Heart right ventricle (tissue), 16 donors: ENCODE data around the gene NPTXR. TPM values are rescaled to one million over a fixed set of nuclear protein-coding genes. Genes with fewer than 3 reads are reported as not detected.

Experiments
- ATAC-seq, 8 donors: fragments of 200-7000 bp; cut with Tn5 transposase; one replicate each; pipeline ENCODE4 v1.9.1; 2020; ENCODE audit warnings: mild to moderate bottlenecking in 8 of 8, moderate library complexity in 8 of 8, moderate number of reproducible peaks in 1 of 8
- DNase-seq, 2 donors: peaks; one replicate each; pipeline ENCODE4 v3.0.0-alpha.2; 2020
- H3K27ac ChIP-seq, 10 donors: fragments of 200-600 bp; sonication (generic) in 2 of 10; one replicate each; pipeline versions ENCODE4 v1.5.0 to v1.8.0; 2020 to 2022; ENCODE audit warnings: mild to moderate bottlenecking in 3 of 10
- H3K27me3 ChIP-seq, 7 donors: fragments of 200-600 bp; one replicate each; pipeline ENCODE4 v1.8.0; 2021 to 2022; ENCODE audit warnings: mild to moderate bottlenecking in 2 of 7
- H3K36me3 ChIP-seq, 9 donors: fragments of 200-600 bp; sonication (generic) in 1 of 9; one replicate each; pipeline versions ENCODE4 v1.5.0 to v1.8.0; 2020 to 2022; ENCODE audit warnings: mild to moderate bottlenecking in 2 of 9
- H3K4me1 ChIP-seq, 9 donors: fragments of 200-600 bp; sonication (generic) in 1 of 9; one replicate each; pipeline versions ENCODE4 v1.5.0 to v1.8.0; 2020 to 2022; ENCODE audit warnings: mild to moderate bottlenecking in 4 of 9
- H3K4me3 ChIP-seq, 10 donors: fragments of 200-600 bp; sonication (generic) in 2 of 10; one replicate each; pipeline versions ENCODE4 v1.5.0 to v1.8.0; 2020 to 2022; ENCODE audit warnings: mild to moderate bottlenecking in 7 of 10, moderate library complexity in 2 of 10
- H3K9me3 ChIP-seq, 11 donors: fragments of 200-600 bp in 10 of 11; sonication (generic) in 2 of 11; one replicate each; pipeline versions ENCODE4 v1.5.0 to v1.8.0; 2013 to 2022; ENCODE audit warnings: mild to moderate bottlenecking in 2 of 11, control low read depth in 1 of 11, moderate library complexity in 1 of 11
- CTCF ChIP-seq, 9 donors: fragments of 200-600 bp; sonication (generic) in 2 of 9; IDR thresholded peaks; one replicate each; pipeline versions ENCODE4 v1.5.0 to v1.8.0; 2021 to 2022; ENCODE audit warnings: antibody characterized with exemption in 9 of 9, mild to moderate bottlenecking in 5 of 9, moderate library complexity in 1 of 9
- WGBS, 2 donors: extraction: QIAGEN DNeasy Blood & Tissue Kit; methylation state at CpG; one replicate each; pipeline ENCODE4 v1.1.7; 2013; ENCODE audit warnings: inconsistent platforms in 1 of 2; 5-methylcytosine and 5-hydroxymethylcytosine counted together
- intact Hi-C, 10 donors: fragments of 100-400 bp; cut with DNase I; formaldehyde crosslinking; loops; one replicate each; pipeline versions ENCODE4 v1.11.1 to v1.14.2; 2022
- polyA plus RNA-seq, 2 donors: library from polyadenylated mRNA; stranded (reverse); fragments of 200-250 nt; gene quantifications; one replicate each; pipeline ENCODE4 v1.2.3, GENCODE V29; 2013
- total RNA-seq, 10 donors: library from RNA; stranded (reverse); fragmentation: NEBNext Ultra II Directional in 3 of 10; extraction: Animal tissue kit (Norgen Biotek cat#: 25700) in 3 of 10; gene quantifications; one replicate each; pipeline versions ENCODE4 v1.2.1 to v1.2.4, GENCODE V29; 2021 to 2023
- donor health status: Arrhythmogenic right ventricular cardiomyopathy.
- donor health status: ischemic (EF 13 %, LVEDD 7.1; RV severe dilation, severe dysfunction).
- donor health status: healthy with polysubstance abuse.
- donor health status: DM: no; HTN: yes; CAD: no.
- donor health status: DM: no; HTN: no; CAD: no.
- donor health status: ischemic (EF 25% LVEDD 6.9; RV normal size, moderate dysfunction).
- donor health status: ischemic (EF 25% LVEDD 5.7; RV mildly dilated, moderate dysfunction).
- donor health status: healthy.
- donor health status: DM: yes; HTN: yes; CAD: no.
- donor health status: Ischemic cardiomyopathy.
- donor health status: ischemic (EF 35%, LVEDD 5.7; RV mildly dilated, moderate dysfunction).
- donor health status: nonischemic (EF 11% LVEDD 7.7; RV severe dilation, severe dysfunction).
- donor health status: DM: yes; HTN: yes; CAD: no.
- donor health status: PGD.
- donor health status: ischemic (EF 29% LVEDD 5.4; RV normal size, mild dysfunction).
- donor health status: nonischemic (EF 23%, LVEDD 6.1; RV moderate dilation, normal function).

Gene NPTXR
- total and polyA plus RNA-seq, 12 donors: 8.6 to 32.9 (median 21.4) TPM

DNA sequence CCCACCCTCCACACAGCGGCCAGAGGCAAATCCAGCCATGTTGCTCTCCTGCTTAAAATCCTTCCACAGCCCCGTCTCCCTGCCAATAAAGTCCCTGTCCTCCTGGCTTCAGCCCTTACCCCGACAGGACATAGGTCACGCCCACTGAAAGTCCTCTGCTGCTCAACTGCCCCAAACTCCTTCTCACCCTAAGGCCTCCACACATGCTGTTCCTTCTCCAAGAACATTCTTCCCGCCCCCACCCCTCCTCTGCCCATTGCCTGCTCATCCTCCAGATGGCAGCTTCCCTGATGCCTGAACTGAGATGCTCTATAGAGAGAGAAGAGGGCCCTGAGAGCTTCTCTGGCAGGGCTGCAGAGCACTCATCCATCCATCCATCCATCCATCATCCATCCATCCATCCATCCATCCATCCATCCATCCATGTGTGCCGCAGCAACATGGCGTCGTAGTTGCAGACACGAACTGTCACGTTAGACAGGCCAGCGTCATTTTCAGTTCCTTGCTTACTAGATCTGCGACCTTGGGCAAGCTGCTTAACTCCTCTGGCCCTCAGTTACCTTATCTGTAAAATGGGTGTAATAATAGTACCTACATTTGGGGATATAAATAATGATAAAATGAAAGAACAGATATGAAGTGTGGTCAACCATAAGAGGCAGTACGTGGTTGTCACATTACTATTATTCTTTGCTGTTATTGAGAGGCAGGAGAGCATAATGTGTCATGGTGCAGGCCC, 9.4 kb downstream of the NPTXR start:
- Histone ChIP-seq H3K9me3 (no peaks in the 10 kb centered on the region), H3K36me3 (no peaks in the 10 kb centered on the region), H3K27me3 (no peaks in the 10 kb centered on the region), H3K4me1 (no peaks in the 10 kb centered on the region), H3K27ac (no peak overlapping the region), H3K4me3 (no peak overlapping the region)
- DNase-seq (no peak), ATAC-seq (no peak)
- no peak for TF ChIP-seq CTCF (IDR thresholded peaks at IDR 0.05)
- intact Hi-C loops: no loop called here
- WGBS, 2 donors: 78 to 85% methylated on average over 13 of the region's 13 CpGs

- intact Hi-C loops: no loop called here
- TF ChIP-seq CTCF (IDR thresholded peaks at IDR 0.05): no peak
- no peaks in the 10 kb centered on the region for H3K27me3 ChIP-seq
- no peak overlapping the region for H3K27ac ChIP-seq
- ATAC-seq (no peak), DNase-seq (no peak)
- H3K36me3 ChIP-seq: no peaks in the 10 kb centered on the region
- no peaks in the 10 kb centered on the region for H3K4me1 ChIP-seq
- peaks cover 0 to 3% (median 0%) of the 10 kb centered on the region in 11 donors for H3K9me3 ChIP-seq
- WGBS, 2 donors: 80 to 81% methylated on average over 3 of the region's 3 CpGs
- H3K4me3 ChIP-seq: no peak overlapping the region
These were observed 10.8 kb downstream of the NPTXR start for GRCh38 chr22:38833061-38833460.

- DNase-seq: no peak
- no peak for ATAC-seq
- TF ChIP-seq CTCF (IDR thresholded peaks at IDR 0.05): no peak
- Histone ChIP-seq H3K4me3 (no peak overlapping the region), H3K36me3 (peaks cover 0 to 3% (median 0%) of the 10 kb centered on the region in 9 donors), H3K27me3 (no peaks in the 10 kb centered on the region), H3K27ac (no peak overlapping the region), H3K4me1 (no peaks in the 10 kb centered on the region), H3K9me3 (peaks cover 0 to 3% (median 0%) of the 10 kb centered on the region in 11 donors)
- intact Hi-C loops: no loop called here
- WGBS, 2 donors: 81 to 82% methylated on average over 30 of the region's 30 CpGs
These were observed 11.5 kb downstream of the NPTXR start for GRCh38 chr22:38832005-38832978.

GRCh38 chr22:38831166-38831945, 12.5 kb downstream of the NPTXR start:
- Histone ChIP-seq H3K27me3 (no peaks in the 10 kb centered on the region), H3K4me1 (no peaks in the 10 kb centered on the region), H3K36me3 (peaks cover 0 to 3% (median 0%) of the 10 kb centered on the region in 9 donors), H3K4me3 (no peak overlapping the region), H3K9me3 (peaks cover 0 to 3% (median 0%) of the 10 kb centered on the region in 11 donors), H3K27ac (no peak overlapping the region)
- ATAC-seq: no peak
- no peak for DNase-seq
- WGBS, 2 donors: 91 to 92% methylated on average over 16 of the region's 16 CpGs
- intact Hi-C loops: no loop called here
- no peak for TF ChIP-seq CTCF (IDR thresholded peaks at IDR 0.05)
